ENCODE measurements around the gene LAMA5. TPM values are rescaled to one million over a fixed set of nuclear protein-coding genes. Genes with fewer than 3 reads are reported as not detected.

The LAMA5 gene
- total RNA-seq, 6 experiments from 2014 or later: 30.3 to 80.8 (median 47.1) TPM

GRCh38 chr20:62299666-62300236 lies 67.4 kb downstream of the LAMA5 start:
- TF ChIP-seq POLR2A (IDR thresholded peaks at IDR 0.05) (no peak), CTCF (IDR thresholded peaks at IDR 0.05) (no peak)
- Histone ChIP-seq H3K27me3 (no peaks in the 10 kb centered on the region), H3K4me1 (peaks cover 0 to 35% (median 17%) of the 10 kb centered on the region in 4 donors), H3K27ac (no peak overlapping the region), H3K36me3 (peaks cover 0 to 13% (median 6%) of the 10 kb centered on the region in 4 donors), H3K9me3 (no peaks in the 10 kb centered on the region), H3K4me3 (no peak overlapping the region)
- WGBS (ENCODE audit: insufficient coverage, low coverage, low lambda C conversion rate, missing lambda C conversion rate): 78% methylated on average over 11 of the region's 12 CpGs
- intact Hi-C loops (cut with DNase I): loop anchor here in 1 of 2 donors (5.0 to 10.0 kb wide), 2 partner anchors 55 to 78 kb away; no protein-coding TSS in a partner anchor
- no peak for ATAC-seq
- no peak for DNase-seq

GRCh38 chr20:62298577-62299249 lies 68.4 kb downstream of the LAMA5 start:
- ATAC-seq (no peak), DNase-seq (peak in 2 of 3 donors; percentile 19 to 45)
- H3K27me3 ChIP-seq: no peaks in the 10 kb centered on the region
- no peaks in the 10 kb centered on the region for H3K9me3 ChIP-seq
- intact Hi-C loops (cut with DNase I): no loop called here
- H3K4me1 ChIP-seq: peaks cover 0 to 27% (median 12%) of the 10 kb centered on the region in 4 donors
- no peak overlapping the region for H3K4me3 ChIP-seq
- peaks cover 0 to 21% (median 9%) of the 10 kb centered on the region in 4 donors for H3K36me3 ChIP-seq
- no peak for TF ChIP-seq CTCF (IDR thresholded peaks at IDR 0.05)
- TF ChIP-seq POLR2A (IDR thresholded peaks at IDR 0.05): no peak
- H3K27ac ChIP-seq: no peak overlapping the region
- WGBS (ENCODE audit: insufficient coverage, low coverage, low lambda C conversion rate, missing lambda C conversion rate): no CpG with 5 or more reads among the region's 33 CpGs

DNA sequence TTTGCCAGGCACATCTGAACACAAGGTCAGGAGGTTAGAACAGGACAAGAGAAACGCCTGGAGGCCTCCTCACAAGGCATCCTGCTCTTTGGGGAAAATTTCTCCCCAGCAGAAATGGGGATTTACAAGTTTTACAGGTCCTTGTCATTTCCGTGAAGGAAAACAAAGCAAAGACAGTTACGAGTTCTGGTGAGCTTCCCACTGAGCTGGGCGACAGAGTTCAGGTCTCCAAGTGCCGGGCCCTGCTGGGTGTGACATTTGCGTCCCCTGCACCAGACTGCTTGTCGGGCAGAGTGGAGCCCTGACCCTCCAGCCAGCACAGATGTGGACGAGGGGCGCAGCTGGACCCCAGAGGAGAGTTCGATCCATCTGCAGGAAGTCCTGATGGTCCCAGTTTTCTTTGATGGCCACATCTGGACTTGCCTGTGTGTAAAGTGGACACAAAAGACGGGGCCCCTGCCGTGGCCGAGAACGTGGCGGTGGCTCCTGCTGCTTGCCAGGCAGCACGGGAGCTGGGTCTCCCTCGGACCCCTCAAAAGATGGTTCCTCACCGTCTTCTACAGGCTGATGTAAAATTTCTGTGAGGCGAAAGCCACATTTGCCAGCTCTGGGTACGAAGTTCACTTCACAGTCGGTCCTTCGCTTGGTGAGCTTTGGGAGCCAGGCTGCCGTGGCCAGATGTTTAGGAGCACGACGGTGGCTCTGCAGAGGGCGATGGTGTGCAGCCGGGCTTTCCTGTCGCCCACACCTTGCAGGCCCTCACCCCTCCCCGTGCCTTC lies 69.5 kb downstream of the LAMA5 start:
- DNase-seq (peak in 1 of 3 donors; percentile 48), ATAC-seq (peak in 3 of 4 donors; percentile 19 to 61 (median 56))
- H3K27me3 ChIP-seq: no peaks in the 10 kb centered on the region
- WGBS (ENCODE audit: insufficient coverage, low coverage, low lambda C conversion rate, missing lambda C conversion rate): 58% methylated on average over 17 of the region's 29 CpGs
- peaks cover 0 to 27% (median 11%) of the 10 kb centered on the region in 4 donors for H3K4me1 ChIP-seq
- H3K4me3 ChIP-seq: no peak overlapping the region
- H3K36me3 ChIP-seq: peaks cover 0 to 21% (median 9%) of the 10 kb centered on the region in 4 donors
- TF ChIP-seq POLR2A (IDR thresholded peaks at IDR 0.05): no peak
- no peak for TF ChIP-seq CTCF (IDR thresholded peaks at IDR 0.05)
- peak overlapping the region in 2 of 3 donors; percentile 35 to 49 for H3K27ac ChIP-seq
- no peaks in the 10 kb centered on the region for H3K9me3 ChIP-seq
- intact Hi-C loops (cut with DNase I): no loop called here

DNA sequence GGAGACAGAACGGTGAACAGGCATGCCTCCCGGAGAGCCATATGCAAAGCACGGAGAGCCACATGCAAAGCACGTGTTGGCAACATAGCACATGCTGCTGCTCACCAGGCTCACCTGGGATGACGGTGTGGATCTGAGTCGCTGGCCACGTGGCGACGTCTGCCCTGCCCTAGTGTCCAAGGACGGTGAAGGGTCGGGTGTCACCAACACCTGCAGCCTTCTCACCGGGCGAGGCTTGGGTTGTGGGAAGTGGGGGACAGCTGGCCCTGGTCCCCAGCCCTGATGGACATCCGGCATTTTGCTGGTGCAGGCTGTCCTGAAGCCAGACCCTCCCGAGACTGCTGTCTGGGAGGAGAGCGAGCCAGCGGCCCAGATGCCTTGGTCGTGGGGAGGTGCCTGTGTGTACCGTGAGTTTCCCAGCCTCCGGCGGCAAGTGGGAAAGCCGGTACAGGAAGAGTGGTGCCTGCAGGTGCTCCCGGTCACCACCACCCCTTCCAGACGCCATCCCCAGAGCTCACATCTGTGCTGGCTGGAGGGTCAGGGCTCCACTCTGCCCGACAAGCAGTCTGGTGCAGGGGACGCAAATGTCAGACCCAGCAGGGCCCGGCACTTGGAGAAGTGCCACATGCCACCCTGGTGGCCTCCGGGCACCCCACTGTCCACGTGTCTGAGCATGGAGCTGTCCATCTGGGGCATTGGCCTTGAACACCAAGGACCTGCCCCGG lies 70.2 kb downstream of the LAMA5 start:
- DNase-seq (peak in 2 of 3 donors; percentile 83 to 87), ATAC-seq (peak; percentile 27 to 69 (median 50))
- Histone ChIP-seq H3K27ac (peak overlapping the region in 2 of 3 donors; percentile 35 to 67), H3K4me3 (no peak overlapping the region), H3K27me3 (no peaks in the 10 kb centered on the region), H3K9me3 (no peaks in the 10 kb centered on the region), H3K4me1 (peaks cover 0 to 27% (median 11%) of the 10 kb centered on the region in 4 donors), H3K36me3 (peaks cover 0 to 25% (median 9%) of the 10 kb centered on the region in 4 donors)
- WGBS (ENCODE audit: insufficient coverage, low coverage, low lambda C conversion rate, missing lambda C conversion rate): 40% methylated on average over 1 of the region's 30 CpGs
- TF ChIP-seq CTCF (IDR thresholded peaks at IDR 0.05) (no peak), POLR2A (IDR thresholded peaks at IDR 0.05) (no peak)
- intact Hi-C loops (cut with DNase I): no loop called here

Measured in right lobe of liver (tissue), 6 donors.